OCI-LY3 (cell line): ENCODE results near the gene EPHA10.

Experiments
- H2AFZ ChIP-seq: fragments of 200-600, 300-600 bp; shearing (Covaris generic); 2 replicates; pipeline ENCODE4 v1.6.0; 2014; ENCODE audit warnings: antibody characterized with exemption, low read depth, low read length
- H3K27ac ChIP-seq: fragments of 200-600, 300-600 bp; sonication (generic); 2 replicates; pipeline ENCODE4 v1.5.1; 2014; ENCODE audit warnings: mild to moderate bottlenecking, low read length, moderate library complexity, mixed read lengths
- H3K27me3 ChIP-seq: fragments of 200-600, 300-600 bp; sonication (generic); 2 replicates; pipeline ENCODE4 v1.6.1; 2014; ENCODE audit warnings: low read depth, low read length, mixed read lengths
- H3K36me3 ChIP-seq: fragments of 200-600, 300-600 bp; sonication (generic); replicated peaks from 2 replicates; pipeline ENCODE3; 2014; ENCODE audit warnings: low read depth, low read length, mixed read lengths
- H3K4me1 ChIP-seq: fragments of 300-600, 200-600 bp; sonication (generic); 2 replicates; pipeline ENCODE4 v1.6.1; 2014; ENCODE audit warnings: low read length, mixed read lengths
- H3K4me2 ChIP-seq: fragments of 200-600, 300-600 bp; sonication (generic); 2 replicates; pipeline ENCODE4 v1.6.1; 2014; ENCODE audit warnings: low read length, mixed read lengths
- H3K4me3 ChIP-seq: fragments of 300-600, 200-600 bp; sonication (generic); 2 replicates; pipeline ENCODE4 v1.5.1; 2014; ENCODE audit warnings: antibody characterized with exemption, mild to moderate bottlenecking, low read length, moderate library complexity
- H3K79me2 ChIP-seq: fragments of 300-600, 200-600 bp; shearing (Covaris generic); 2 replicates; pipeline ENCODE4 v1.6.1; 2014; ENCODE audit warnings: mild to moderate bottlenecking, low read length, mixed read lengths
- H3K9ac ChIP-seq: fragments of 300-600, 200-600 bp; shearing (Covaris generic); 2 replicates; pipeline ENCODE4 v1.6.0; 2014; ENCODE audit warnings: mild to moderate bottlenecking, low read length, moderate library complexity
- H3K9me3 ChIP-seq: fragments of 200-600, 300-600 bp; shearing (Covaris generic); 2 replicates; pipeline ENCODE4 v1.6.1; 2014; ENCODE audit warnings: low read length, mixed read lengths; ENCODE audit not compliant: insufficient read depth
- H4K20me1 ChIP-seq: fragments of 200-600, 300-600 bp; sonication (generic); 2 replicates; pipeline ENCODE4 v1.6.1; 2016; ENCODE audit warnings: low read length, mixed read lengths; ENCODE audit not compliant: insufficient read depth
- CTCF ChIP-seq: fragments of 200-600, 300-600 bp; sonication (generic); IDR thresholded peaks from 2 replicates; pipeline ENCODE4 v1.5.1; 2014; ENCODE audit warnings: antibody characterized with exemption, low read length, low read depth
- EZH2phosphoT487 ChIP-seq: fragments of 200-600 bp; shearing (Covaris generic); IDR thresholded peaks from 2 replicates; pipeline ENCODE4 v1.6.1; 2018; ENCODE audit warnings: antibody characterized with exemption, mixed run types, low read depth

The EPHA10 gene

GRCh38 chr1:37761416-37762095 lies 3.4 kb downstream of the EPHA10 start:
- no peaks in the 10 kb centered on the region for H3K9me3 ChIP-seq
- no peak overlapping the region for H3K4me2 ChIP-seq
- peaks cover 2% of the 10 kb centered on the region for H3K4me1 ChIP-seq
- H2AFZ ChIP-seq: no peak overlapping the region
- H3K27me3 ChIP-seq: peaks cover 2% of the 10 kb centered on the region; the same call in 1 of the 2 replicates
- H4K20me1 ChIP-seq: no peaks in the 10 kb centered on the region
- no peaks in the 10 kb centered on the region for H3K36me3 ChIP-seq
- H3K79me2 ChIP-seq: no peaks in the 10 kb centered on the region
- H3K9ac ChIP-seq: no peak overlapping the region
- H3K4me3 ChIP-seq: no peak overlapping the region
- no peak for TF ChIP-seq CTCF
- no peak for TF ChIP-seq EZH2phosphoT487
- no peak overlapping the region for H3K27ac ChIP-seq

GRCh38 chr1:37759451-37759850 lies 5.5 kb downstream of the EPHA10 start:
- Histone ChIP-seq H3K79me2 (no peaks in the 10 kb centered on the region), H3K9ac (no peak overlapping the region), H4K20me1 (no peaks in the 10 kb centered on the region), H3K27ac (no peak overlapping the region), H2AFZ (no peak overlapping the region), H3K4me3 (no peak overlapping the region), H3K36me3 (no peaks in the 10 kb centered on the region), H3K27me3 (no peaks in the 10 kb centered on the region), H3K4me2 (no peak overlapping the region), H3K4me1 (no peaks in the 10 kb centered on the region), H3K9me3 (no peaks in the 10 kb centered on the region)
- TF ChIP-seq CTCF: no peak
- TF ChIP-seq EZH2phosphoT487: no peak

- 0 out of 2 replicates have a peak, but pooled peaks cover 3% of the 10 kb centered on the region for H3K27me3 ChIP-seq
- no peaks in the 10 kb centered on the region for H3K4me1 ChIP-seq
Observed at GRCh38 chr1:37755951-37756560, 8.9 kb downstream of the EPHA10 start.

More at GRCh38 chr1:37755951-37756560, 8.9 kb downstream of the EPHA10 start:
- Histone ChIP-seq H2AFZ (no peak overlapping the region), H3K36me3 (no peaks in the 10 kb centered on the region), H4K20me1 (no peaks in the 10 kb centered on the region), H3K79me2 (no peaks in the 10 kb centered on the region), H3K9ac (no peak overlapping the region), H3K4me3 (no peak overlapping the region), H3K27ac (no peak overlapping the region), H3K9me3 (no peaks in the 10 kb centered on the region), H3K4me2 (no peak overlapping the region)
- TF ChIP-seq CTCF (no peak), EZH2phosphoT487 (no peak)
